ENCODE data around the gene LPCAT1.
"Not testable (repeated sequence)": the region's sequence is repeated elsewhere in the genome, so short reads cannot be mapped to it uniquely, and the experiment has no call there.

The LPCAT1 gene

GRCh38 chr5:1506242-1507013 lies 17.3 kb downstream of the LPCAT1 start:
- Histone ChIP-seq H3K4me3 (ENCODE audit: control insufficient read depth in 1 of 7, extremely low read depth in 1 of 7, insufficient read depth in 4 of 7, low read depth in 2 of 7, low read length in 6 of 7) (no peak overlapping the region), H3K27ac (ENCODE audit: insufficient read depth in 1 of 2, low read depth in 1 of 2, low read length in 2 of 2, poor library complexity in 1 of 2, severe bottlenecking in 2 of 2) (no peak overlapping the region), H3K9me3 (ENCODE audit: control extremely low read depth in 1 of 5, control insufficient read depth in 4 of 5, insufficient read depth in 2 of 5, low read depth in 1 of 5, low read length in 4 of 5) (no peaks in the 10 kb centered on the region), H3K27me3 (replicated peaks in 2 of 5; ENCODE audit: control insufficient read depth in 4 of 5, insufficient read depth in 5 of 5, low read length in 4 of 5) (no peaks in the 10 kb centered on the region), H3K36me3 (ENCODE audit: control insufficient read depth in 4 of 4, insufficient read depth in 4 of 4, low read length in 3 of 4) (peaks cover 2 to 31% (median 12%) of the 10 kb centered on the region in 4 experiments), H3K4me1 (ENCODE audit: control extremely low read depth in 1 of 4, control insufficient read depth in 4 of 4, insufficient read depth in 4 of 4, low read length in 3 of 4) (peaks cover 0 to 20% (median 16%) of the 10 kb centered on the region in 4 experiments)
- ChIA-PET CTCF (interaction anchor here (0.6 kb wide), 1 partner anchor 22 kb away, joined by 3 read pairs; no protein-coding TSS in a partner anchor), POLR2A (no interaction called here)
- 95% methylated on average over 19 of the region's 20 CpGs for WGBS (ENCODE audit: insufficient coverage)
- DNase-seq, result no peak

DNA sequence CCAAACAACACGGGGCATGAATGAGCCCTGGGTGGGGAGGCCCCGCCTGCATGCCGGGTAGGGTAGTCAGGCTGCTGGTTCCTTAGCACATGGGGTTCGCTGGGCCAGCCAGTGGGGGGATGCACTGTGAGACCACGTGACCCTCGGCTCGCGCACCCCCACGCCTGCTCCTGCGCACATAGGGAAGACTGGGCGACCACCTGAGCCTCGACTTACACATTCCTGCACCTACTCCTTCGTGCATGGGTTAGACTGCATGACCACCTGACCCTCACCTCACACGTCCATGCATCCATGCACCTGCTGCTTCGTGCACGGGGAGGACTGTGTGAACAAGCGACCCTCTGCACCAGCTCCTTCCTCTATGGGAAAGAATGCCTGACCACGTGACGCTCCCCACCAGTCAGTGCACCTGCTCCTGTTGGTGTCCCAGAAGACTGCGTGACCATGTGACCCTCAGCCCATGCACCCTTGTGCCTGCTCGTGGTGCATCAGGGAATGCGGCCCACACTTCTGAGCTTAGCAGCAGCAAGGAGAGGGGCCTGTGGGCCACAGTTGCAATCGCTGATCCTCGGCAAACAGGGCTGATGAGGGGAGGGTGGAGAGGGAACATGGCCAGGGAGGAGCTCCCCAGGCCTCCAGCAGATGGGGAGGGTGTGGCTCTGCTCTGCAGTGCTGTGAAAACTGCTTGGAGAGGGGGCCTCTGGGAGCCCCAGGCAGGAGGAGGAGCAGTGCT lies 18.1 kb downstream of the LPCAT1 start:
- WGBS (ENCODE audit: insufficient coverage), result 93% methylated on average over 24 of the region's 24 CpGs
- H3K27me3 ChIP-seq (replicated peaks in 2 of 5; ENCODE audit: control insufficient read depth in 4 of 5, insufficient read depth in 5 of 5, low read length in 4 of 5), result no peaks in the 10 kb centered on the region
- CTCF ChIA-PET, result interaction anchor here (0.6 kb wide), 1 partner anchor 21 kb away, joined by 3 read pairs; no protein-coding TSS in a partner anchor
- no peak overlapping the region for H3K27ac ChIP-seq (ENCODE audit: insufficient read depth in 1 of 2, low read depth in 1 of 2, low read length in 2 of 2, poor library complexity in 1 of 2, severe bottlenecking in 2 of 2)
- H3K9me3 ChIP-seq (ENCODE audit: control extremely low read depth in 1 of 5, control insufficient read depth in 4 of 5, insufficient read depth in 2 of 5, low read depth in 1 of 5, low read length in 4 of 5), result no peaks in the 10 kb centered on the region
- H3K4me1 ChIP-seq (ENCODE audit: control extremely low read depth in 1 of 4, control insufficient read depth in 4 of 4, insufficient read depth in 4 of 4, low read length in 3 of 4), result peaks cover 0 to 20% (median 16%) of the 10 kb centered on the region in 4 experiments
- no peak for DNase-seq
- H3K36me3 ChIP-seq (ENCODE audit: control insufficient read depth in 4 of 4, insufficient read depth in 4 of 4, low read length in 3 of 4), result peaks cover 2 to 30% (median 11%) of the 10 kb centered on the region in 4 experiments
- POLR2A ChIA-PET, result no interaction called here
- H3K4me3 ChIP-seq (ENCODE audit: control insufficient read depth in 1 of 7, extremely low read depth in 1 of 7, insufficient read depth in 4 of 7, low read depth in 2 of 7, low read length in 6 of 7), result no peak overlapping the region

GRCh38 chr5:1505089-1505488 lies 18.7 kb downstream of the LPCAT1 start:
- H3K9me3 ChIP-seq (ENCODE audit: control extremely low read depth in 1 of 5, control insufficient read depth in 4 of 5, insufficient read depth in 2 of 5, low read depth in 1 of 5, low read length in 4 of 5); POLR2A ChIA-PET; CTCF ChIA-PET; H3K27me3 ChIP-seq (replicated peaks in 2 of 5; ENCODE audit: control insufficient read depth in 4 of 5, insufficient read depth in 5 of 5, low read length in 4 of 5); DNase-seq; H3K27ac ChIP-seq (ENCODE audit: insufficient read depth in 1 of 2, low read depth in 1 of 2, low read length in 2 of 2, poor library complexity in 1 of 2, severe bottlenecking in 2 of 2); H3K4me3 ChIP-seq (ENCODE audit: control insufficient read depth in 1 of 7, extremely low read depth in 1 of 7, insufficient read depth in 4 of 7, low read depth in 2 of 7, low read length in 6 of 7): not testable (repeated sequence)
- H3K36me3 ChIP-seq (ENCODE audit: control insufficient read depth in 4 of 4, insufficient read depth in 4 of 4, low read length in 3 of 4), result peaks cover 2 to 26% (median 9%) of the 10 kb centered on the region in 4 experiments
- WGBS (ENCODE audit: insufficient coverage), result 66% methylated on average over 14 of the region's 14 CpGs
- H3K4me1 ChIP-seq (ENCODE audit: control extremely low read depth in 1 of 4, control insufficient read depth in 4 of 4, insufficient read depth in 4 of 4, low read length in 3 of 4), result peaks cover 0 to 20% (median 16%) of the 10 kb centered on the region in 4 experiments

GRCh38 chr5:1504617-1505016 lies 19.1 kb downstream of the LPCAT1 start:
- Histone ChIP-seq H3K4me3 (ENCODE audit: control insufficient read depth in 1 of 7, extremely low read depth in 1 of 7, insufficient read depth in 4 of 7, low read depth in 2 of 7, low read length in 6 of 7) (no peak overlapping the region), H3K9me3 (ENCODE audit: control extremely low read depth in 1 of 5, control insufficient read depth in 4 of 5, insufficient read depth in 2 of 5, low read depth in 1 of 5, low read length in 4 of 5) (no peaks in the 10 kb centered on the region), H3K36me3 (ENCODE audit: control insufficient read depth in 4 of 4, insufficient read depth in 4 of 4, low read length in 3 of 4) (peaks cover 2 to 26% (median 11%) of the 10 kb centered on the region in 4 experiments), H3K27ac (ENCODE audit: insufficient read depth in 1 of 2, low read depth in 1 of 2, low read length in 2 of 2, poor library complexity in 1 of 2, severe bottlenecking in 2 of 2) (no peak overlapping the region), H3K27me3 (replicated peaks in 2 of 5; ENCODE audit: control insufficient read depth in 4 of 5, insufficient read depth in 5 of 5, low read length in 4 of 5) (no peaks in the 10 kb centered on the region), H3K4me1 (ENCODE audit: control extremely low read depth in 1 of 4, control insufficient read depth in 4 of 4, insufficient read depth in 4 of 4, low read length in 3 of 4) (peaks cover 0 to 20% (median 16%) of the 10 kb centered on the region in 4 experiments)
- DNase-seq, result no peak
- WGBS (ENCODE audit: insufficient coverage), result 95% methylated on average over 9 of the region's 12 CpGs
- ChIA-PET POLR2A (no interaction called here), CTCF (interaction anchor here (1.3 to 1.9 kb wide), 2 partner anchors 11 to 25 kb away, joined by 3 to 13 read pairs; no protein-coding TSS in a partner anchor)

GRCh38 chr5:1504069-1504595 lies 19.6 kb downstream of the LPCAT1 start:
- no peaks in the 10 kb centered on the region for H3K9me3 ChIP-seq (ENCODE audit: control extremely low read depth in 1 of 5, control insufficient read depth in 4 of 5, insufficient read depth in 2 of 5, low read depth in 1 of 5, low read length in 4 of 5)
- POLR2A ChIA-PET, result interaction anchor here (0.5 kb wide), 1 partner anchor 131 kb away, joined by 4 read pairs; no protein-coding TSS in a partner anchor
- H3K4me1 ChIP-seq (ENCODE audit: control extremely low read depth in 1 of 4, control insufficient read depth in 4 of 4, insufficient read depth in 4 of 4, low read length in 3 of 4), result peaks cover 0 to 20% (median 16%) of the 10 kb centered on the region in 4 experiments

GRCh38 chr5:1503241-1504068 lies 20.3 kb downstream of the LPCAT1 start:
- Histone ChIP-seq H3K27ac (ENCODE audit: insufficient read depth in 1 of 2, low read depth in 1 of 2, low read length in 2 of 2, poor library complexity in 1 of 2, severe bottlenecking in 2 of 2) (peak overlapping the region in 1 of 2 experiments; percentile 4), H3K4me1 (ENCODE audit: control extremely low read depth in 1 of 4, control insufficient read depth in 4 of 4, insufficient read depth in 4 of 4, low read length in 3 of 4) (peaks cover 2 to 20% (median 16%) of the 10 kb centered on the region in 4 experiments), H3K36me3 (ENCODE audit: control insufficient read depth in 4 of 4, insufficient read depth in 4 of 4, low read length in 3 of 4) (peaks cover 3 to 26% (median 12%) of the 10 kb centered on the region in 4 experiments), H3K9me3 (ENCODE audit: control extremely low read depth in 1 of 5, control insufficient read depth in 4 of 5, insufficient read depth in 2 of 5, low read depth in 1 of 5, low read length in 4 of 5) (no peaks in the 10 kb centered on the region), H3K27me3 (replicated peaks in 2 of 5; ENCODE audit: control insufficient read depth in 4 of 5, insufficient read depth in 5 of 5, low read length in 4 of 5) (no peaks in the 10 kb centered on the region), H3K4me3 (ENCODE audit: control insufficient read depth in 1 of 7, extremely low read depth in 1 of 7, insufficient read depth in 4 of 7, low read depth in 2 of 7, low read length in 6 of 7) (peak overlapping the region in 4 of 7 experiments; percentile 8 to 54 (median 44))
- ChIA-PET CTCF (interaction anchor here (1.0 to 1.9 kb wide), 7 partner anchors 8 to 137 kb away, joined by 3 to 13 read pairs (median 5); partner anchors contain the start of gene LPCAT1), POLR2A (interaction anchor here (0.5 kb wide), 1 partner anchor 131 kb away, joined by 4 read pairs; no protein-coding TSS in a partner anchor)
- 16% methylated on average over 24 of the region's 24 CpGs for WGBS (ENCODE audit: insufficient coverage)
- peak; percentile 47 to 75 (median 62) for DNase-seq

More at GRCh38 chr5:1504069-1504595, 19.6 kb downstream of the LPCAT1 start:
- CTCF ChIA-PET, result interaction anchor here (1.0 to 1.9 kb wide), 5 partner anchors 8 to 137 kb away, joined by 3 to 13 read pairs (median 5); no protein-coding TSS in a partner anchor
- H3K27ac ChIP-seq (ENCODE audit: insufficient read depth in 1 of 2, low read depth in 1 of 2, low read length in 2 of 2, poor library complexity in 1 of 2, severe bottlenecking in 2 of 2), result no peak overlapping the region
- WGBS (ENCODE audit: insufficient coverage), result 90% methylated on average over 14 of the region's 14 CpGs
- H3K27me3 ChIP-seq (replicated peaks in 2 of 5; ENCODE audit: control insufficient read depth in 4 of 5, insufficient read depth in 5 of 5, low read length in 4 of 5), result no peaks in the 10 kb centered on the region
- H3K36me3 ChIP-seq (ENCODE audit: control insufficient read depth in 4 of 4, insufficient read depth in 4 of 4, low read length in 3 of 4), result peaks cover 2 to 24% (median 12%) of the 10 kb centered on the region in 4 experiments
- H3K4me3 ChIP-seq (ENCODE audit: control insufficient read depth in 1 of 7, extremely low read depth in 1 of 7, insufficient read depth in 4 of 7, low read depth in 2 of 7, low read length in 6 of 7), result peak overlapping the region in 1 of 7 experiments; percentile 54
- no peak for DNase-seq

All from common myeloid progenitor, CD34-positive (primary cell).